HK-2 (cell line): Measurements from ENCODE around the gene CYBA.
A peak's percentile ranks its signal among the peaks of the same experiment; 100 is the strongest.

ENCODE experiments used
- DNase-seq: peaks from one replicate; pipeline ENCODE4 v3.0.0-alpha.2; 2018; ENCODE audit not compliant: unreplicated experiment

Gene CYBA

GRCh38 chr16:88650749-88651275 is at the start of gene CYBA:
TSS of gene CYBA (minus strand) at chr16:88651053. CDS start at chr16:88651013, 40 bp downstream.
- peak; percentile 89 for DNase-seq

GRCh38 chr16:88700322-88700635 is 49.4 kb upstream of the CYBA start:
- no peak for DNase-seq

- DNase-seq = no peak
These were observed 48.3 kb upstream of the CYBA start for GRCh38 chr16:88699180-88699579.

DNA sequence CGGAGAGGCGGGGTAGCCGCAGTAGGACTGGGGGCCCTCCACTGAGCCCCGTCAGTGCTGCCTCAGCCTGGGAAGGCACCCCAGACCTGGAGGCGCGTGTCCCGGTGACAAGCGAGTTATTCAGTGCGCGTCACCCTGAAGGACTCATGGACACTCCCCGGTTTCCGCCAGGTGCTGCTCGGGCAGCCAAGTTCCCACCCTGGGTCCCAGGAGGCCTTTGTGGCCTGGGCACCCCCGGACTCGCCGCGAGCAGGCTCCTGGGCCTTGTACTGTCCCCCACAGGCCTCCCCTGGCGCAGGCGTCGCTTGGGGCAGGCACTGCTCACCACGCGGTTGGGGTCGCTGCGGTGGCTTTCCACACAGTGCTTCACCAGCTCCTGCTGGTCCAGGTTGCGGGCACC is 47.8 kb upstream of the CYBA start:
- no peak for DNase-seq

- no peak for DNase-seq
These were observed 47.2 kb upstream of the CYBA start for GRCh38 chr16:88697831-88698615.

GRCh38 chr16:88697116-88697830 is 46.4 kb upstream of the CYBA start:
- DNase-seq = no peak

DNA sequence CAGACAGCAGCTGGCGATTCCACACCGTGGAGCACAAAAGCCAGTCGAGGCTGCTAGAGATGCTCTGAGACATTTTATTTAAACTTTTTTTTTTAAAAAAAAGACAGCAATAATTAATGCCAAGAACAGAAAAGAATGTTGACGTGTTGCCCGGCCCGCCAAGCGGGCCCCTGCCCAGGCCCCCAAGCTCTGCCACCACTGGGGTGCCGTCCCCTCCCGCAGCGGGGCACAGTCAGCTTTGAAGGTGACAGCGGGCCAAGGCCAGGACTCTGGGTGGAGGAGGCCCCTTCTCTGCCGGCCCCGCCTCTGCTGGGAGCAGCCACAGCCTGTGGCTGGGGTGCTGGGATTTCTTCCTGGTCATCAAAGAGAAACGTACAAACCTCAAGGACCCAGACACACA is 45.6 kb upstream of the CYBA start:
- DNase-seq = no peak

DNA sequence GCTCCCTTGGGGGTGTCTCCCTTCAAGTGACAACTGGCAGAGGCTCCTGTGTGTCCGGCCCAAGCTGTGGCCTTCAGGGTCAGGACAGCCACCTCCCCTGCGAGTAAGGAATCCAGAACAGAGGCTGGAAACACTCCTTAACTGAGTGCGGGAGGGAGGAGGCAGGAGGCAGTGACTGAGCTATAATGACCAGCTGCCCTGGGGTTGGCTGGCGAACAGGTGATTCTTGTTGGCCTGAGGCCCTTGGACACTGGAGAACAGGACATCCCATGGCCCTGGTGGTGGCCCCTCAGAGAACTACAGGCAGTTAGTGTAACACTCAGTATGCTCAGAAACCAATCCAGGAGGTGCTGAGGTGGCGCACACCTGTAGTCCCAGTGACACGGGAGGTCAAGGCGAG is 44.9 kb upstream of the CYBA start:
- DNase-seq = no peak

- no peak for DNase-seq
These were observed 44.4 kb upstream of the CYBA start for GRCh38 chr16:88695218-88695617.

GRCh38 chr16:88694221-88695087 is 43.6 kb upstream of the CYBA start:
- no peak for DNase-seq

DNA sequence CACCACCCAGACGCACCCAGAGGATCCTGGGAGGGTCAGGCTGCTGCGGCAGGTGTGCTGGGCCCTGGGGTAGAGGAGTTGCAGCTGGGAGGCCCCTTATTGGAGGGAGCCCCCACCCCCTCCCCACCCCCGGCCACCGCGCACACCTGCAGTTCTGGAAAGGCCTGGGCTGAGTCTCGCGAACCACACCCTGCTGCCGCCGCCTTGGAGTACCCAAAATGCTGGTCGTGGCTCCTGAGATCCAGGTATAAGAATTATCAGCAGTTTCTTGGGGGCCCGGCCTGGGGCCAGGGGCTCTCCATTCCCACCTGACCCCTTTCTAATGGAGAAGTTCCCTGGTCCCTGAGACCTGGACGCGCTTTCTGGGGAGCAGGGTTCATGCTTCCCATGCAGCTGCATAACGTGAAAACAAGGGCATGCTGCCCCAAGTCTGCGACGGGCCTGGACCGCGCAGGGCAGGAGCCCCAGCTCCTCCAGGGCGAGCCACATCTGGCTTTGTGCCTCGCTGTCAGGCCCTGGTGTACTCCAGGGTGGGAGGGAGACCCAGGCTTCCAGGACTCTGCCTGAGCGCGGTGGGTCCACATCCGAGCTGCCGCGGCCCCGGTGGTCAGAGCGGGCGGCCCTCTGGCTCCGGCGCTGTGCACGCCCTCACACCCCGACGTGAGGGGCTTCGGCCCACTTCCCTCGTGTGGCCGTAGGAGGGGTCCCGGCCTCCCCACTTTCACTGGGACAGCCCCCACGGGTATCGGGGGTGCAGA is 42.7 kb upstream of the CYBA start:
- no peak for DNase-seq

GRCh38 chr16:88692861-88693260 is 42.0 kb upstream of the CYBA start:
- DNase-seq = no peak

DNA sequence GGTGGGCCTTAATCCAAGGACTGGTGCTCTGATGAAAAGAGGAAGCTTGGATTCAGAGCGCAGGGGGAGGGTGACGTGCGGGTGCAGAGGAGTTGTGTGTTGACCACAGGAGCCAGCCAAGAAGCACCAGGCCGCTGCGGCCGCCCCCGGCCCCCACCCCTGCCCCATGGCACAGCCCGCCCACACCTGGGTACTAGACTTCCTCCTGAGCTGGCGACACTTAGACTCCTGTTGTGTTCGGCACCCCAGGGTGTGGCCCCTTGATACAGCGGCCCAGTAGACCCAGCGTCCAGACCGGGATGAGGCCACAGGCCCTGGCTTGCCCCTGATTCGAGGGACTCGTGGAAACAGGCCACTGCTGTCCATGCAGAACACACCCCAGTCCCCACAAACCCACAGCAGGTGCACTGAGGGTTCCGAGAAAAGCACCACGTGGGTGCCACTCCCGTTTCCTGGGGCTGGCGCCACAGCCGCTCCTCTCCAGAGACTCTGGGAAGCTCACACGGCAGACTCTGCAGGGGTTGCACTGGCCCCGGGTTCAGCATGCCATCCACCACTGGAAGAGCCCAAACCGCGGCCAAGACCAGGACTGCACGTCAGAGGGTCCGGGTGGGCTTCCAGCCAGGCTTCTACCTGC is 41.2 kb upstream of the CYBA start:
- no peak for DNase-seq

DNA sequence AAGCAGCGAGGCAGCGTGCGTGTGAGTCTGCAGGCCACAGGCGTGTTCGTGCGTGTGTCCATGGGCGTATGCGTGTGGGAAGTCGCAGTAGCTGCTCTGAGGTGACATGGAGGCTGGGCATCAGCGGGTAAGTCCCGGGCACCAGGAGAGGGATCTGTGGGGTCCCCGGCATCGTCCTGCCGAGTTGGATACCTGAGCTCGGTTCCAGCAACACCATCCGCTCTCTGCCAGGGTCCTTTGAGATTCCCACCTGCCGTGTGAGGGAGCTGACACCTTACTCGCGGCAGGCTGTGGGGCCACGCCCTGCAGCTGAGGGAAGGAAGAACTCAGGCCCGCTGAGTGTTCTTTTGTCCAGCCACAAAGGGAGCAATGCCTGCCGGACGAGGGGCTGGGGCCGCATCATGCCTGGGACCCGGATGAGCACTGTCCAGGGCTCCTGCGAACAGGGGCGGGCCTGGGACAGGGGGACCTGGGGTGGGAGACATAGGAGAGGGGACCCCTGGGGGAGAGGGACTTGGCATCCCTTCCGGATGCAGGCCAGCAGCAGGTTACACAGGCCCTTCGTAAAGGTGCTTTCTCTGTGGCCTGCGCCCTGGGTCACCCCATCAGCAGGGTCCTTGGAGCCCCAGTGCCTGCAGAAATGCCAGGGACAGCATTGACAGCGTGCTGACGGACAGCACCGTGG is 40.4 kb upstream of the CYBA start:
- DNase-seq = no peak

DNA sequence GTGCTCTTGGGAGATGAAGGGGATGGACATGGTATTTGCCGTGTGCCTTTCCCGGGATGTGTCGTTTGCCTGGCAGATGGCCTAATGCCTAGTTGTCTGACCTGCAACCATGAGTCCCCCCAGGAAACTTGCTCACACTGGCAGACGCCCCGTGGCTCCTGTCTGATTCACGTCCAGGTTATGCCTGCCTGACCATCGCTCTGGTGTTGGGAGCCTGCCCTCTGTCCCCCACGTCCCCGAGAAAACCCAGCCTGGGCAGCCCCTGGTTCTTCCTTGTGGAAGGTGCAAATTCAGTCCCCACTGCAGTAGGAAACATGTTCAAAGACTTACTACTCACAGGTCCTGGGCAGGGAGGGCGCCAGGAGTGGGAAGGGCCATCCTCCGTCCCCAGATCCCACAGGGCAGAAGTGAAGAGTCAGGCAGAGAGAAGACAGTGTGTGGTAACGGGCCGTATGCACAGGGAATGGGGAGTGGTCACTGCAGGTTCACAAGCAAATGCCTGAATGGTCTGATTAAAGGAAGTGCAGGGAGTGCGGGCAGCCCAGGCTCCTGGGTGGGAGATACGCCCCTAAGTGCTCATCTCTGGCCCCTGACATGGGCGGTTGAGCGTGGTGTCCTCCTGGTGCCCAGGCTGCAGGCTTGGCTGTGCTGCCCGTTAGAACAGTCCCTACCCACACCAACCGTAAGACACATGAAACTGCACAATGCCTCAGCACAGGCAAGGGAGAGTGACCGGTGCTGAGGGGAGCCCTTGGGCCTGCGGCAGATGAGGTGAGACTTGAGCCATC is 39.7 kb upstream of the CYBA start:
- no peak for DNase-seq

DNA sequence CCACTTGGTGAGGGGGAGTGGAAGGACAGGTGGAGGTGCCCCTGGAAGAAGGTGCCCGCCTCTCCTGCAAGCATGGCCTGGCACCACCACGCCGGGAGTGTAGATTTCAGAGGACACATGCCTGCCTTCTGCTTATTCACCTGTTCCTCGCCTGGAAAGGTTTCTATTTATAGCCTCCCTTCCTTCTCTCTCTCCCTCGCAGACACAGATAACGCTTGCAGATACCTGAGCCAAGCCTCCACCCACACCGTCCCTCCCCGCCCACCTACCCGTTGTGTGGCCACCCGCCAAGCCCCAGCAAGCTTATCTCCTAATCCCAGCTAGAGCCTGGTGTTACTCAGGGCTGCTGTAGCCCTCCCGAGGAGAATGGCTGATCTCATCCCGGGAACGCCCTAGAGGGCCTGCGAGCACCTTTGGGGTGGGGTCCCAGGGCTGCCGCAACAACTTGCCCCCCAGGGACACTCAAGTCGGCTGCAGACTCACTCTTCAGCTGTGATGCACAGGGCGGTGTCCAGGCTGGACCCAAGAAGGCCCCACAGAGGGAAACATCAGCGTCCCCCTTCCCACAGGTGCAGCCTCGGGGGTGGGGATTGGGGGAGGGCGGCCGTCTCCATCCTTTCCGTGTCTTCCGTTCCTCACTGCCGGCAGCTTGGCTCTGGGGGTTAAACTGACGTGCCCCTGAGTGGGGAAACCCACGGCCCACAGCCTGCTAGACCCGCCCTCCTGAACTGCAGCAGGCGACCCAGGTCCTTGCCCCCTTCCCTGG is 37.3 kb upstream of the CYBA start:
- no peak for DNase-seq

DNA sequence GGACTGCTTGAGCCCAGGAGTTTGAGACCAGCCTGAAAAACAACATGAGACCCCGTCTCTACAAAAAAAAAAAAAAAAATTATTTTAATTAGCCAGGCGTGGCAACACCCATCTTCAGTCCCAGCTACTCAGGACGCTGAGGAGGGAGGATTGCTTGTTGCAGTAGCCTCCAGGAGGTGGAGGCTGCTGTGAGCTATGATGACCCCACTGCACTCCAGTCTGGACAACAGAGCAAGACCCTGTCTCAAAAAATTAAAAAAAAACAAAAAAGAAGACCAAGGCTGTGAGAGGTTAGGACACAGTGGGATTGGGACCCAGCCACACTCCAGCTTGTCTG is 36.8 kb upstream of the CYBA start:
- no peak for DNase-seq

DNA sequence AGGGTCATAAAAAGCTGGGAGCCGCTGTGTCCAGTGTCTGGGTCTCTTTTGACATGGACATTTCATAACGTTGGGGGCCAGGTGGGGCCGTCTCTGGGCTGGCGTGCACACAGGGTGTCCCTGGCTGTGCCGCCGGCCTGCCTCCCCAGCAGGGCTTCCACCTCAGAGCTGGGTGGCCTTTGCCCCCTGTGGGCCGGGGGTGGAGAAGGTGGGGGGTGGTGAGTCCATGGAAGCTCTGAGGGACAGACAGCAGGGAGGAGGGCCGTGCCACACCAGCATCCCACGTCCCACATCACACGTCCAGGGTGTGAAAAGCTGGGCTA is 36.4 kb upstream of the CYBA start:
- no peak for DNase-seq
